ENCODE results near the gene RNF150.

DNA sequence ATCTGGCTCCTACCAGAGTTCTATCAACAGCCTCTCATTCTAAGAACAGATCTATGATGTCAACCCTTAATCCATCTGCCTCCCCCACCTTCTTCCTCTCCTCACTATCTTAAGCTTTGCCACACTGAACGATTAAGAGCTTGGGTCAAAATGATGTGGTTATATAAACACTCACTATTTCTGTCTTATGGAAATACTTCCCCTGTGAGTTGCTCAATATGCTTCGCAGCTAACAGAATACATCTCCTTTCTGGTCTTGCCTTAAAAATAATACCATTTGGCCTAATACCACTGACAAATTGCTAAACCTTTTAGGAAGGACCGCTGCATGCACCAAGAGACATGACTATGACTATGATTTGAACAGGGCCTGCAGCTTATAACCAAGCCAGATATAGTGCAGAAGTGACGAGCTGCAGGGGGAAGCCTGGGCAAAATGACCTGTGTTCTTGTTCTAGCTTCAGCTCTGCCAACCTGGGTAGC is 130.9 kb downstream of the RNF150 start:
- TF ChIP-seq, protein P1, sequence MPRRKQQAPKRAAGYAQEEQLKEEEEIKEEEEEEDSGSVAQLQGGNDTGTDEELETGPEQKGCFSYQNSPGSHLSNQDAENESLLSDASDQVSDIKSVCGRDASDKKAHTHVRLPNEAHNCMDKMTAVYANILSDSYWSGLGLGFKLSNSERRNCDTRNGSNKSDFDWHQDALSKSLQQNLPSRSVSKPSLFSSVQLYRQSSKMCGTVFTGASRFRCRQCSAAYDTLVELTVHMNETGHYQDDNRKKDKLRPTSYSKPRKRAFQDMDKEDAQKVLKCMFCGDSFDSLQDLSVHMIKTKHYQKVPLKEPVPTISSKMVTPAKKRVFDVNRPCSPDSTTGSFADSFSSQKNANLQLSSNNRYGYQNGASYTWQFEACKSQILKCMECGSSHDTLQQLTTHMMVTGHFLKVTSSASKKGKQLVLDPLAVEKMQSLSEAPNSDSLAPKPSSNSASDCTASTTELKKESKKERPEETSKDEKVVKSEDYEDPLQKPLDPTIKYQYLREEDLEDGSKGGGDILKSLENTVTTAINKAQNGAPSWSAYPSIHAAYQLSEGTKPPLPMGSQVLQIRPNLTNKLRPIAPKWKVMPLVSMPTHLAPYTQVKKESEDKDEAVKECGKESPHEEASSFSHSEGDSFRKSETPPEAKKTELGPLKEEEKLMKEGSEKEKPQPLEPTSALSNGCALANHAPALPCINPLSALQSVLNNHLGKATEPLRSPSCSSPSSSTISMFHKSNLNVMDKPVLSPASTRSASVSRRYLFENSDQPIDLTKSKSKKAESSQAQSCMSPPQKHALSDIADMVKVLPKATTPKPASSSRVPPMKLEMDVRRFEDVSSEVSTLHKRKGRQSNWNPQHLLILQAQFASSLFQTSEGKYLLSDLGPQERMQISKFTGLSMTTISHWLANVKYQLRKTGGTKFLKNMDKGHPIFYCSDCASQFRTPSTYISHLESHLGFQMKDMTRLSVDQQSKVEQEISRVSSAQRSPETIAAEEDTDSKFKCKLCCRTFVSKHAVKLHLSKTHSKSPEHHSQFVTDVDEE (CRISPR knock-in tag; IDR thresholded peaks at IDR 0.05), result no peak
- TF ChIP-seq, protein P2, sequence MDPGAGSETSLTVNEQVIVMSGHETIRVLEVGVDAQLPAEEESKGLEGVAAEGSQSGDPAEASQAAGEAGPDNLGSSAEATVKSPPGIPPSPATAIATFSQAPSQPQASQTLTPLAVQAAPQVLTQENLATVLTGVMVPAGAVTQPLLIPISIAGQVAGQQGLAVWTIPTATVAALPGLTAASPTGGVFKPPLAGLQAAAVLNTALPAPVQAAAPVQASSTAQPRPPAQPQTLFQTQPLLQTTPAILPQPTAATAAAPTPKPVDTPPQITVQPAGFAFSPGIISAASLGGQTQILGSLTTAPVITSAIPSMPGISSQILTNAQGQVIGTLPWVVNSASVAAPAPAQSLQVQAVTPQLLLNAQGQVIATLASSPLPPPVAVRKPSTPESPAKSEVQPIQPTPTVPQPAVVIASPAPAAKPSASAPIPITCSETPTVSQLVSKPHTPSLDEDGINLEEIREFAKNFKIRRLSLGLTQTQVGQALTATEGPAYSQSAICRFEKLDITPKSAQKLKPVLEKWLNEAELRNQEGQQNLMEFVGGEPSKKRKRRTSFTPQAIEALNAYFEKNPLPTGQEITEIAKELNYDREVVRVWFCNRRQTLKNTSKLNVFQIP (CRISPR knock-in tag; IDR thresholded peaks at IDR 0.05; ENCODE audit: borderline replicate concordance, low read depth), result no peak
- TF ChIP-seq, protein P3, sequence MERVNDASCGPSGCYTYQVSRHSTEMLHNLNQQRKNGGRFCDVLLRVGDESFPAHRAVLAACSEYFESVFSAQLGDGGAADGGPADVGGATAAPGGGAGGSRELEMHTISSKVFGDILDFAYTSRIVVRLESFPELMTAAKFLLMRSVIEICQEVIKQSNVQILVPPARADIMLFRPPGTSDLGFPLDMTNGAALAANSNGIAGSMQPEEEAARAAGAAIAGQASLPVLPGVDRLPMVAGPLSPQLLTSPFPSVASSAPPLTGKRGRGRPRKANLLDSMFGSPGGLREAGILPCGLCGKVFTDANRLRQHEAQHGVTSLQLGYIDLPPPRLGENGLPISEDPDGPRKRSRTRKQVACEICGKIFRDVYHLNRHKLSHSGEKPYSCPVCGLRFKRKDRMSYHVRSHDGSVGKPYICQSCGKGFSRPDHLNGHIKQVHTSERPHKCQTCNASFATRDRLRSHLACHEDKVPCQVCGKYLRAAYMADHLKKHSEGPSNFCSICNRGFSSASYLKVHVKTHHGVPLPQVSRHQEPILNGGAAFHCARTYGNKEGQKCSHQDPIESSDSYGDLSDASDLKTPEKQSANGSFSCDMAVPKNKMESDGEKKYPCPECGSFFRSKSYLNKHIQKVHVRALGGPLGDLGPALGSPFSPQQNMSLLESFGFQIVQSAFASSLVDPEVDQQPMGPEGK (CRISPR knock-in tag; IDR thresholded peaks at IDR 0.05; ENCODE audit: borderline replicate concordance), result no peak
- TF ChIP-seq CSDC2 (CRISPR knock-in tag; IDR thresholded peaks at IDR 0.05), result no peak
- no peak for TF ChIP-seq ARNTL (CRISPR knock-in tag; IDR thresholded peaks at IDR 0.05; ENCODE audit: borderline replicate concordance, low read depth)
- TF ChIP-seq ZC3H10 (CRISPR knock-in tag; IDR thresholded peaks at IDR 0.05), result no peak
- TF ChIP-seq RARB (CRISPR knock-in tag; IDR thresholded peaks at IDR 0.05), result no peak
- no peak for TF ChIP-seq TOX (CRISPR knock-in tag; IDR thresholded peaks at IDR 0.05; ENCODE audit: borderline replicate concordance)
- no peak for TF ChIP-seq TCF4 (CRISPR knock-in tag; IDR thresholded peaks at IDR 0.05; ENCODE audit: borderline replicate concordance)
- no peak for TF ChIP-seq ESRRG (CRISPR knock-in tag; IDR thresholded peaks at IDR 0.05)

All from SK-N-SH treated with all-trans-retinoic acid at 6 μM for 48 hours (cell line).